ENCODE results near the gene ANAPC13. TPM values are rescaled to one million over a fixed set of nuclear protein-coding genes. Genes with fewer than 3 reads are reported as not detected.

The ANAPC13 gene
- total RNA-seq, 1 experiment from 2014 or later, result 19.3 TPM

- TF ChIP-seq EZH2 (IDR thresholded peaks at IDR 0.05; ENCODE audit: low read length, unreplicated experiment) (no peak), EZH2phosphoT487 (IDR thresholded peaks at IDR 0.05; ENCODE audit: borderline replicate concordance, low read length) (no peak), CTCF (conservative IDR thresholded peaks at IDR 0.05; ENCODE audit: low read depth, low read length) (no peak)
- no peaks in the 10 kb centered on the region for H3F3A ChIP-seq (ENCODE audit: low read length, unreplicated experiment)
- DNase-seq (no peak), ATAC-seq (no peak)
- BruUV-seq (replicated peaks), result no TSS peak
- no peak overlapping the region for H3K4me3 ChIP-seq (ENCODE audit: low read length)
- H3K9ac ChIP-seq (ENCODE audit: low read length), result no peak overlapping the region
- no peak overlapping the region for H3K27ac ChIP-seq (ENCODE audit: low read length)
- no peaks in the 10 kb centered on the region for H3K9me3 ChIP-seq (ENCODE audit: low read length)
- H3K9me2 ChIP-seq (replicated peaks; ENCODE audit: low read length), result no peaks in the 10 kb centered on the region
- no peaks in the 10 kb centered on the region for H3K4me1 ChIP-seq (ENCODE audit: insufficient read depth, low read length)
- H4K20me1 ChIP-seq (ENCODE audit: low read length), result no peaks in the 10 kb centered on the region
- ChIA-PET CTCF (no interaction called here), POLR2A (ENCODE audit: unreplicated experiment) (no interaction called here)
- intact Hi-C loops (cut with micrococcal nuclease), result no loop called here
- no peaks in the 10 kb centered on the region for H3K27me3 ChIP-seq (ENCODE audit: low read length)
- no peaks in the 10 kb centered on the region for H3K79me2 ChIP-seq (ENCODE audit: low read length)
- no peaks in the 10 kb centered on the region for H3K36me3 ChIP-seq (ENCODE audit: low read depth, low read length)
- no peak overlapping the region for H2AFZ ChIP-seq (ENCODE audit: low read length)
- no peak overlapping the region for H3K4me2 ChIP-seq (ENCODE audit: low read length)
These were observed 21.6 kb downstream of the ANAPC13 start for GRCh38 chr3:134464064-134464688.

DNA sequence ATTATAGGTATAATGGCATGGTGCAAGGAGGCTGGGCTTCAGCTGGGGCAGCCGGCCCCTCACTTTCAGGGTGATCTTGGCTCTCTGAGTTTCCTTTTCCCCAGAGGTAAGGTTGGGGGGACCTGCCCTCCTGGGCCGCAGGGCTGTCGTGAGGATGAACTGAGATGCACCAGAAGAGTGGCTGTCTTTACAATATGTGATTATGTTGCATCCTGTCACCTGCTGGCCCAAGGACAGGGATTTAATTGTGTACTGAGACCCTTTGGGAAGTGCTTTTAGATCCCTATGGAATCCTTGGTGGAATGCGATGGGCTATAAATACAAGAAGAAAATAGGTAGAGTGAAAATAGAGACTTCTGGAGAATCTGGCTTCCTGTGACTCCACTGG, 22.1 kb downstream of the ANAPC13 start:
- BruUV-seq (replicated peaks), result no TSS peak
- no peak overlapping the region for H3K4me2 ChIP-seq (ENCODE audit: low read length)

More for the DNA sequence above, 22.1 kb downstream of the ANAPC13 start:
- ChIA-PET CTCF (no interaction called here), POLR2A (ENCODE audit: unreplicated experiment) (no interaction called here)
- ATAC-seq (no peak), DNase-seq (no peak)
- Histone ChIP-seq H3K9ac (ENCODE audit: low read length) (no peak overlapping the region), H3K9me3 (ENCODE audit: low read length) (no peaks in the 10 kb centered on the region), H3F3A (ENCODE audit: low read length, unreplicated experiment) (no peaks in the 10 kb centered on the region), H3K9me2 (replicated peaks; ENCODE audit: low read length) (no peaks in the 10 kb centered on the region), H3K36me3 (ENCODE audit: low read depth, low read length) (no peaks in the 10 kb centered on the region), H3K4me3 (ENCODE audit: low read length) (no peak overlapping the region), H3K4me1 (ENCODE audit: insufficient read depth, low read length) (no peaks in the 10 kb centered on the region), H4K20me1 (ENCODE audit: low read length) (no peaks in the 10 kb centered on the region), H3K27ac (ENCODE audit: low read length) (no peak overlapping the region), H2AFZ (ENCODE audit: low read length) (no peak overlapping the region), H3K27me3 (ENCODE audit: low read length) (no peaks in the 10 kb centered on the region), H3K79me2 (ENCODE audit: low read length) (no peaks in the 10 kb centered on the region)
- intact Hi-C loops (cut with micrococcal nuclease), result no loop called here
- TF ChIP-seq EZH2phosphoT487 (IDR thresholded peaks at IDR 0.05; ENCODE audit: borderline replicate concordance, low read length), result no peak
- no peak for TF ChIP-seq CTCF (conservative IDR thresholded peaks at IDR 0.05; ENCODE audit: low read depth, low read length)
- no peak for TF ChIP-seq EZH2 (IDR thresholded peaks at IDR 0.05; ENCODE audit: low read length, unreplicated experiment)

All from PC-3 (cell line).